ENCODE measurements around the gene TIMM22. TPM values are rescaled to one million over a fixed set of nuclear protein-coding genes. Genes with fewer than 3 reads are reported as not detected.

Gene TIMM22
- polyA plus RNA-seq, 1 experiment: 14.3 TPM

GRCh38 chr17:1029196-1029921 lies 32.4 kb downstream of the TIMM22 start:
- H3K27me3 ChIP-seq (ENCODE audit: control insufficient read depth, insufficient read depth, low read length): no peaks in the 10 kb centered on the region
- no peak overlapping the region for H3K4me3 ChIP-seq (ENCODE audit: low read depth, low read length)
- ChIA-PET CTCF (interaction anchor here (0.5 to 4.3 kb wide), 4 partner anchors 24 to 32 kb away, joined by 3 to 21 read pairs (median 4); no protein-coding TSS in a partner anchor), POLR2A (no interaction called here)
- no peak for TF ChIP-seq CTCF (IDR thresholded peaks at IDR 0.05; ENCODE audit: insufficient read depth, low read depth, low read length)
- DNase-seq (ENCODE audit: low read depth): no peak
- H3K36me3 ChIP-seq (ENCODE audit: control insufficient read depth, insufficient read depth, low read length): peaks cover 6% of the 10 kb centered on the region

GRCh38 chr17:1029922-1030644 lies 33.2 kb downstream of the TIMM22 start:
- Histone ChIP-seq H3K27me3 (ENCODE audit: control insufficient read depth, insufficient read depth, low read length) (no peaks in the 10 kb centered on the region), H3K36me3 (ENCODE audit: control insufficient read depth, insufficient read depth, low read length) (peaks cover 9% of the 10 kb centered on the region), H3K4me3 (ENCODE audit: low read depth, low read length) (no peak overlapping the region)
- ChIA-PET POLR2A (no interaction called here), CTCF (interaction anchor here (1.1 to 4.3 kb wide), 3 partner anchors 24 to 31 kb away, joined by 3 to 21 read pairs (median 3); no protein-coding TSS in a partner anchor)
- DNase-seq (ENCODE audit: low read depth): no peak
- no peak for TF ChIP-seq CTCF (IDR thresholded peaks at IDR 0.05; ENCODE audit: insufficient read depth, low read depth, low read length)

GRCh38 chr17:1030684-1031532 lies 34.0 kb downstream of the TIMM22 start:
- H3K27me3 ChIP-seq (ENCODE audit: control insufficient read depth, insufficient read depth, low read length): no peaks in the 10 kb centered on the region
- ChIA-PET POLR2A (no interaction called here), CTCF (interaction anchor here (1.1 to 4.3 kb wide), 2 partner anchors 23 to 25 kb away, joined by 3 to 21 read pairs; no protein-coding TSS in a partner anchor)
- H3K4me3 ChIP-seq (ENCODE audit: low read depth, low read length): no peak overlapping the region
- no peak for TF ChIP-seq CTCF (IDR thresholded peaks at IDR 0.05; ENCODE audit: insufficient read depth, low read depth, low read length)
- no peak for DNase-seq (ENCODE audit: low read depth)
- H3K36me3 ChIP-seq (ENCODE audit: control insufficient read depth, insufficient read depth, low read length): peaks cover 6% of the 10 kb centered on the region

GRCh38 chr17:1031711-1032110 lies 34.8 kb downstream of the TIMM22 start:
- ChIA-PET POLR2A (no interaction called here), CTCF (no interaction called here)
- peaks cover 6% of the 10 kb centered on the region for H3K36me3 ChIP-seq (ENCODE audit: control insufficient read depth, insufficient read depth, low read length)
- no peak for DNase-seq (ENCODE audit: low read depth)
- no peaks in the 10 kb centered on the region for H3K27me3 ChIP-seq (ENCODE audit: control insufficient read depth, insufficient read depth, low read length)
- H3K4me3 ChIP-seq (ENCODE audit: low read depth, low read length): no peak overlapping the region
- no peak for TF ChIP-seq CTCF (IDR thresholded peaks at IDR 0.05; ENCODE audit: insufficient read depth, low read depth, low read length)

GRCh38 chr17:1032391-1032790 lies 35.5 kb downstream of the TIMM22 start:
- H3K27me3 ChIP-seq (ENCODE audit: control insufficient read depth, insufficient read depth, low read length): no peaks in the 10 kb centered on the region
- TF ChIP-seq CTCF (IDR thresholded peaks at IDR 0.05; ENCODE audit: insufficient read depth, low read depth, low read length): no peak
- ChIA-PET CTCF (no interaction called here), POLR2A (no interaction called here)
- H3K36me3 ChIP-seq (ENCODE audit: control insufficient read depth, insufficient read depth, low read length): peaks cover 6% of the 10 kb centered on the region
- DNase-seq (ENCODE audit: low read depth): no peak
- H3K4me3 ChIP-seq (ENCODE audit: low read depth, low read length): no peak overlapping the region

Data from BJ (cell line).